NK-92 (cell line): ENCODE results near the gene ACSL3.
"Not testable (repeated sequence)": the region's sequence is repeated elsewhere in the genome, so short reads cannot be mapped to it uniquely, and the experiment has no call there.

Experiments used
- DNase-seq: peaks from one replicate; lab custom pipeline; 2025; ENCODE audit not compliant: unreplicated experiment; lab: John Stamatoyannopoulos, UW

The ACSL3 gene

GRCh38 chr2:222851956-222852617, 8.7 kb upstream of the ACSL3 start:
- DNase-seq, result no peak

GRCh38 chr2:222854773-222855700, 5.8 kb upstream of the ACSL3 start:
- DNase-seq, result no peak

GRCh38 chr2:222859786-222860612, 837 bp upstream of the ACSL3 start:
- DNase-seq, result no peak

GRCh38 chr2:222861411-222862105, 722 bp downstream of the ACSL3 start:
- no peak for DNase-seq

- DNase-seq, result no peak
These were observed 1.5 kb downstream of the ACSL3 start for GRCh38 chr2:222862106-222862908.

- DNase-seq, result no peak
These were observed 2.2 kb downstream of the ACSL3 start for GRCh38 chr2:222862909-222863544.

GRCh38 chr2:222864296-222864695, 3.5 kb downstream of the ACSL3 start:
- DNase-seq, result no peak

GRCh38 chr2:222865301-222865700, 4.5 kb downstream of the ACSL3 start:
- DNase-seq, result no peak

GRCh38 chr2:222866358-222866960, 5.6 kb downstream of the ACSL3 start:
- no peak for DNase-seq

- not testable (repeated sequence) for DNase-seq
These were observed 7.9 kb downstream of the ACSL3 start for GRCh38 chr2:222868560-222869251.

- no peak for DNase-seq
These were observed 8.4 kb downstream of the ACSL3 start for GRCh38 chr2:222869252-222869560.

- DNase-seq, result no peak
These were observed 10.5 kb downstream of the ACSL3 start for GRCh38 chr2:222871291-222871690.

- no peak for DNase-seq
These were observed 11.7 kb downstream of the ACSL3 start for GRCh38 chr2:222872551-222872950.

GRCh38 chr2:222875482-222875881, 14.6 kb downstream of the ACSL3 start:
- no peak for DNase-seq

- no peak for DNase-seq
These were observed 16.1 kb downstream of the ACSL3 start for GRCh38 chr2:222876947-222877346.

GRCh38 chr2:222877556-222878300, 16.9 kb downstream of the ACSL3 start:
- no peak for DNase-seq

- DNase-seq, result no peak
These were observed 17.6 kb downstream of the ACSL3 start for GRCh38 chr2:222878301-222878876.
